T-cell (primary cell): ENCODE data around the gene SPATS2. TPM values are rescaled to one million over a fixed set of nuclear protein-coding genes. Genes with fewer than 3 reads are reported as not detected.
"Not testable (repeated sequence)": the region's sequence is repeated elsewhere in the genome, so short reads cannot be mapped to it uniquely, and the experiment has no call there.

ENCODE experiments used
- ATAC-seq, 4 experiments: fragments of 200-7000 bp in 3 of 4; fragments of 150-1000 bp in 1 of 4; cut with Tn5 transposase; replicated peaks in 1 of 4; 1 replicate in 3 of 4; 2 replicates in 1 of 4; pipeline ENCODE4 v1.10.0; 2021; ENCODE audit warnings: moderate library complexity in 3 of 4, mild to moderate bottlenecking in 2 of 4, moderate number of reproducible peaks in 1 of 4
- CTCF ChIA-PET, 2 donors: fragments of 300-600 bp; sonication (Branson Sonifier 250); formaldehyde crosslinking; loops; one replicate each; lab custom pipeline; 2022; ENCODE audit warnings: antibody characterized with exemption in 2 of 2; lab: Charles Lee
- POLR2A ChIA-PET, 2 donors: fragments of 300-600 bp; sonication (Branson Sonifier 250); formaldehyde crosslinking; loops; one replicate each; lab custom pipeline; 2022; ENCODE audit warnings: antibody characterized with exemption in 2 of 2; lab: Charles Lee
- DNase-seq, 35 experiments: peaks; one replicate each; pipeline versions ENCODE4 v3.0.0 to v3.0.0-alpha.2; 2013 to 2023
- H3K27ac ChIP-seq: one replicate; pipeline ENCODE4 v1.5.1; 2013; ENCODE audit warnings: low read length
- H3K27me3 ChIP-seq, 2 experiments: replicated peaks in 1 of 2; 1 replicate in 1 of 2; 2 replicates in 1 of 2; pipeline versions ENCODE4 v1.6.1 to v1.7.0; 2013; ENCODE audit warnings: low read length in 1 of 2, mixed read lengths in 1 of 2; ENCODE audit not compliant: control insufficient read depth in 2 of 2, insufficient read depth in 2 of 2; ENCODE audit errors: extremely low read depth in 1 of 2
- H3K36me3 ChIP-seq, 2 donors: 1 replicate in 1 of 2; 2 replicates in 1 of 2; pipeline versions ENCODE4 v1.6.1 to v1.7.0; 2013; ENCODE audit warnings: low read length in 1 of 2; ENCODE audit not compliant: control insufficient read depth in 2 of 2, insufficient read depth in 1 of 2; ENCODE audit errors: extremely low read depth in 1 of 2
- H3K4me1 ChIP-seq, 2 experiments: 1 replicate in 1 of 2; 2 replicates in 1 of 2; pipeline versions ENCODE4 v1.6.1 to v1.7.0; 2013; ENCODE audit warnings: low read length in 2 of 2, mixed read lengths in 1 of 2; ENCODE audit not compliant: insufficient read depth in 2 of 2, control insufficient read depth in 1 of 2; ENCODE audit errors: extremely low read depth in 1 of 2
- H3K4me3 ChIP-seq, 2 donors: 1 replicate in 1 of 2; 2 replicates in 1 of 2; pipeline versions ENCODE4 v1.5.1 to v1.7.0; 2013; ENCODE audit warnings: mild to moderate bottlenecking in 2 of 2, low read length in 1 of 2, moderate library complexity in 1 of 2; ENCODE audit not compliant: control insufficient read depth in 1 of 2; ENCODE audit errors: extremely low read depth in 1 of 2
- H3K9me3 ChIP-seq: 2 replicates; pipeline ENCODE4 v1.7.0; 2013
- H3K27ac Mint-ChIP-seq, 2 donors: one replicate each; pipeline ENCODE4 v1.8.0; 2020 to 2021; ENCODE audit warnings: mild to moderate bottlenecking in 2 of 2, mixed read lengths in 2 of 2
- H3K27me3 Mint-ChIP-seq, 2 donors: one replicate each; pipeline ENCODE4 v1.8.0; 2021 to 2022; ENCODE audit warnings: mixed read lengths in 2 of 2
- H3K36me3 Mint-ChIP-seq: one replicate; pipeline ENCODE4 v1.8.0; 2021; ENCODE audit warnings: mixed read lengths
- H3K4me1 Mint-ChIP-seq, 3 donors: one replicate each; pipeline ENCODE4 v1.8.0; 2020 to 2022; ENCODE audit warnings: mixed read lengths in 3 of 3, mild to moderate bottlenecking in 1 of 3
- H3K4me3 Mint-ChIP-seq, 3 donors: one replicate each; pipeline ENCODE4 v1.8.0; 2020 to 2022; ENCODE audit warnings: mild to moderate bottlenecking in 3 of 3, mixed read lengths in 3 of 3, moderate library complexity in 3 of 3
- H3K9me3 Mint-ChIP-seq, 3 donors: one replicate each; pipeline ENCODE4 v1.8.0; 2020 to 2022; ENCODE audit warnings: mixed read lengths in 3 of 3
- WGBS: methylation state at CpG from one replicate; pipeline ENCODE4 v1.1.5; 2013; ENCODE audit warnings: missing lambda C conversion rate; ENCODE audit not compliant: insufficient coverage; 5-methylcytosine and 5-hydroxymethylcytosine counted together
- total RNA-seq, 35 experiments: library from RNA in 6 of 35; stranded (reverse) in 6 of 35; fragments of 120-200 nt in 1 of 35; gene quantifications; one replicate each; pipeline versions ENCODE4 v1.2.1 to v1.2.4 and lab custom pipeline; 2013 to 2026

SPATS2 gene
- total RNA-seq, 5 donors from 2014 or later (not counting 1 experiment from before 2014, with no cell fraction given): 5.4 to 11.4 (median 7.4) TPM

DNA sequence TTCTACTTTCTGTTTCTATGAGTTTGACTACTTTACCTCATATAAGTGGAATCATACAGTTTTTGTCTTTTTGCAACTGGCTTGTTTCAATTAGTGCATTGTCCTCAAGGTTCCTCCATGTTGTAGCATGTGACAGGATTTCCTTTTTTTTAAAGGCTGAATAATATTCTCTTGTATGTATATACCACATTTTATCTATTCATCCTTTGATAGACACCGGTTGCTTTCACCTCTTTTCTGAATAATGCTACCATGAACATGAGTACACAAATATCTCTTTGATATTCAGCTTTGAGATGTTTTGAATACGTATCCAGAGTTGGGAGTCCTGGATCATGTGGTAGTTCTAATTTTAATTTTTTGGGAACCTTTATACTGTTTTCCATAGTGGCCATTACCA is 65.4 kb downstream of the SPATS2 start:
- Histone ChIP-seq H3K4me3 (no peak overlapping the region), H3K4me1 (no peaks in the 10 kb centered on the region), H3K36me3 (no peaks in the 10 kb centered on the region), H3K9me3 (no peaks in the 10 kb centered on the region), H3K27ac (no peak overlapping the region), H3K27me3 (no peaks in the 10 kb centered on the region)
- CTCF ChIA-PET: interaction anchor here in 1 of 2 donors (1.2 kb wide), 1 partner anchor 11 kb away, joined by 3 read pairs; no protein-coding TSS in a partner anchor
- ATAC-seq: no peak
- Mint-ChIP-seq H3K4me3 (no peak overlapping the region), H3K27me3 (no peaks in the 10 kb centered on the region), H3K4me1 (no peaks in the 10 kb centered on the region), H3K9me3 (no peaks in the 10 kb centered on the region), H3K36me3 (no peaks in the 10 kb centered on the region), H3K27ac (no peak overlapping the region)
- POLR2A ChIA-PET: no interaction called here
- no CpG with 5 or more reads among the region's 2 CpGs for WGBS
- DNase-seq: no peak

DNA sequence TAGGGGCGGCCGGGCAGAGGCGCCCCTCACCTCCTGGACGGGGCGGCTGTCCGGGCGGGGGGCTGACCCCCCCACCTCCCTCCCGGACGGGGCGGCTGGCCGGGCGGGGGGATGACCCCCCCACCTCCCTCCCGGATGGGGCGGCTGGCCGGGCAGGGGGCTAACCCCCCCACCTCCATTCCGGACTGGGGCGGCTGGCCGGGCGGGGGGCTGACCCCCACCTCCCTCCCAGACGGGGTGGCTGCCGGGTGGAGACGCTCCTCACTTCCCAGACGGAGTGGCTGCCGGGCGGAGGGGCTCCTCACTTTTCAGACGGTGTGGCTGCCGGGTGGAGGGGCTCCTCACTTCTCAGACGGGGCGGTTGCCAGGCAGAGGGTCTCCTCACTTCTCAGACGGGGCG is 69.5 kb downstream of the SPATS2 start:
- H3K27ac Mint-ChIP-seq, H3K4me3 ChIP-seq, DNase-seq, POLR2A ChIA-PET, H3K9me3 ChIP-seq, H3K27ac ChIP-seq, H3K27me3 ChIP-seq, H3K4me1 ChIP-seq, CTCF ChIA-PET, H3K27me3 Mint-ChIP-seq, H3K9me3 Mint-ChIP-seq, H3K36me3 ChIP-seq, H3K4me3 Mint-ChIP-seq, H3K4me1 Mint-ChIP-seq, H3K36me3 Mint-ChIP-seq, ATAC-seq: not testable (repeated sequence)
- 90% methylated on average over 2 of the region's 31 CpGs for WGBS

DNA sequence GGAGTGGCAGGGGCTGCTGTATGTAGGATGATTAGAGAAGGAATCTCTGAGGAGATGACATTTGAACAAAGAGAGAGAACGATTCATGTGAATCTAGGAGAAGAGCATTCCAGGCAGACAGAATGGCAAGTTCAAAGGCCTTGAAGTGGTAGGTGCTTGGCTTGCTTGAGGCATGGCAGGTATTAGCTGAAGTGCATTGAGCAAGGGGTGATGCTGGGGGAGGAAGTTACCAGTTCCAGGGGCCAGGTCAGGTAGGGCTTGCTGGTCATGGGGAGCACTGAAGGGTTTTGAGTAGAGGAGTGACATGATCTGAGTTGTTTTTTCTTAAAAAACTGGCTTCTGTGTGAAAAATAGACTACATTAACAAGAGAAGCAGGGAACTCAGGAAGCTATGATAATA is 71.8 kb downstream of the SPATS2 start:
- H3K4me1 ChIP-seq: no peaks in the 10 kb centered on the region
- H3K36me3 ChIP-seq: no peaks in the 10 kb centered on the region
- DNase-seq (no peak), ATAC-seq (no peak)
- H3K9me3 Mint-ChIP-seq: no peaks in the 10 kb centered on the region
- H3K27me3 ChIP-seq: no peaks in the 10 kb centered on the region
- H3K27me3 Mint-ChIP-seq: no peaks in the 10 kb centered on the region
- H3K27ac Mint-ChIP-seq: no peak overlapping the region
- H3K9me3 ChIP-seq: no peaks in the 10 kb centered on the region
- POLR2A ChIA-PET: no interaction called here
- peaks cover 0 to 8% (median 0%) of the 10 kb centered on the region in 3 donors for H3K4me1 Mint-ChIP-seq
- CTCF ChIA-PET: interaction anchor here in 1 of 2 donors (0.6 kb wide), 1 partner anchor 60 kb away, joined by 7 read pairs; no protein-coding TSS in a partner anchor
- H3K4me3 Mint-ChIP-seq: no peak overlapping the region
- 82% methylated on average over 1 of the region's 1 CpG for WGBS
- no peak overlapping the region for H3K27ac ChIP-seq
- no peak overlapping the region for H3K4me3 ChIP-seq
- peaks cover 3% of the 10 kb centered on the region for H3K36me3 Mint-ChIP-seq

DNA sequence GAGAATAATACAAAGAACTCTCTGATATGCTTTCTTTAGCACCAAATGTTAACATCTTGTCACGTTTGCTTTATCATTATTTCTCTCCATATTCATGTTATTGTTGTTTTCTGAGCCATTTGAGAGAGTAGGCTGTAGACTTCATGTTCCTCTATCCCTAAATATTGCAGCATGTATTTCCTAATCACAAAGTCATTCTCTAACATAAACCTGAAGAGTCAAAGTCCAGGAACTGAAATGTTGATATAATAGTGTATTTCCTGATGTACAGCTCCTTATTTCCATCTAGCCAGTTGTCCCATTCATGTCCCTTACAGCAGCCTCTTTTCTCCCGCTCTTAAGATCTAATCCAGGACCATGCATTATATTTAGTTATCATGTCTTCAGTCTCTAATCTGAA is 72.8 kb downstream of the SPATS2 start:
- ChIA-PET CTCF (no interaction called here), POLR2A (interaction anchor here in 1 of 2 donors (0.6 kb wide), 1 partner anchor 27 kb away, joined by 4 read pairs; no protein-coding TSS in a partner anchor)
- Histone ChIP-seq H3K27me3 (no peaks in the 10 kb centered on the region), H3K4me3 (no peak overlapping the region), H3K4me1 (no peaks in the 10 kb centered on the region), H3K27ac (no peak overlapping the region), H3K36me3 (no peaks in the 10 kb centered on the region), H3K9me3 (no peaks in the 10 kb centered on the region)
- WGBS: 100% methylated on average over 1 of the region's 2 CpGs
- H3K27ac Mint-ChIP-seq: no peak overlapping the region
- no peak overlapping the region for H3K4me3 Mint-ChIP-seq
- no peaks in the 10 kb centered on the region for H3K27me3 Mint-ChIP-seq
- no peak for DNase-seq
- peaks cover 3% of the 10 kb centered on the region for H3K36me3 Mint-ChIP-seq
- ATAC-seq: no peak
- H3K9me3 Mint-ChIP-seq: no peaks in the 10 kb centered on the region
- H3K4me1 Mint-ChIP-seq: peaks cover 0 to 8% (median 0%) of the 10 kb centered on the region in 3 donors

DNA sequence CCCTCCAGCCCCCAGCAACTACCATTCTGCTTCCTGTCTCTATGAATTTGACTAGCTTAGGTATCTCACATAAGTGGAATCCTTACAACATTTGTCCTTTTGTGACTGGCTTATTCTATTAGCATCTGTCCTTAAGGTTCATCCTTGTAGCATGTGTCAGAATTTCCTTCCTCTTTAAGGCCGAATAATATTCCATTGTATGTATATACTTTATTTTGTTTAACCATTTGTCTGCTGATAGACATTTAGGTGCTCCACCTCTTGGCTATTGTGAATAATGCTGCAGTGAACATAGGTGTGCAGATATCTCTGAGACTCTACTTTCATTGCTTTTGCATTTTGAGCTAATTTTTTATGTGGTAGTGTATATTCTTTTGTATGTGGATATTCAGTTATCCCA is 75.7 kb downstream of the SPATS2 start:
- peaks cover 3% of the 10 kb centered on the region for H3K36me3 Mint-ChIP-seq
- no peaks in the 10 kb centered on the region for H3K27me3 Mint-ChIP-seq
- ChIA-PET CTCF (interaction anchor here in 1 of 2 donors (0.7 kb wide), 1 partner anchor 19 kb away, joined by 9 read pairs; no protein-coding TSS in a partner anchor), POLR2A (interaction anchor here in 1 of 2 donors (0.6 kb wide), 1 partner anchor 30 kb away, joined by 11 read pairs; no protein-coding TSS in a partner anchor)
- WGBS: no CpG with 5 or more reads among the region's 1 CpG
- Histone ChIP-seq H3K27ac (no peak overlapping the region), H3K9me3 (no peaks in the 10 kb centered on the region), H3K4me3 (no peak overlapping the region), H3K36me3 (no peaks in the 10 kb centered on the region), H3K4me1 (no peaks in the 10 kb centered on the region), H3K27me3 (no peaks in the 10 kb centered on the region)
- no peak overlapping the region for H3K27ac Mint-ChIP-seq
- H3K4me3 Mint-ChIP-seq: no peak overlapping the region
- DNase-seq: no peak
- H3K9me3 Mint-ChIP-seq: no peaks in the 10 kb centered on the region
- no peak for ATAC-seq
- H3K4me1 Mint-ChIP-seq: peaks cover 0 to 8% (median 0%) of the 10 kb centered on the region in 3 donors

DNA sequence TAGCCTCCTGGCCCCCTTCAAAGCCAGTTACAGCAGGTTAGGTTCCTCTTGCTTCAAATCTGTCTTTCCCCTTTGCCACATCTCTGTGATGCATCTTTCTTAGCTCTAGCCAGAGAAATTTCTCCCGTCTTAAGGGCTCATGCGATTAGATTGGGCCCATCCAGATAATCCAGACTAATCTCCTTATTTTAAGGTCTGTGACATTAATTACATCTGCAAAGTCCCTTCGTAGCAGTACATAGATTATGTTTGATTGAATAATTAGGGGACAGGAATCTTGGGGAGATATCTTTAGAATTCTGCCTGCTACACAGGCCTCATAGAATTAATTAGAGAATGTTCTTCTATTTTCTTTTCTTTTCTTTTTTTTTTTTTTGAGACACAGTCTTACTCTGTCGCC is 79.3 kb downstream of the SPATS2 start:
- Histone ChIP-seq H3K9me3 (no peaks in the 10 kb centered on the region), H3K4me1 (no peaks in the 10 kb centered on the region), H3K4me3 (no peak overlapping the region), H3K27ac (no peak overlapping the region), H3K27me3 (no peaks in the 10 kb centered on the region), H3K36me3 (no peaks in the 10 kb centered on the region)
- no peaks in the 10 kb centered on the region for H3K27me3 Mint-ChIP-seq
- ATAC-seq (no peak), DNase-seq (no peak)
- CTCF ChIA-PET: no interaction called here
- H3K36me3 Mint-ChIP-seq: peaks cover 6% of the 10 kb centered on the region
- 100% methylated on average over 1 of the region's 4 CpGs for WGBS
- H3K9me3 Mint-ChIP-seq: no peaks in the 10 kb centered on the region
- POLR2A ChIA-PET: no interaction called here
- no peak overlapping the region for H3K4me3 Mint-ChIP-seq
- H3K27ac Mint-ChIP-seq: no peak overlapping the region
- H3K4me1 Mint-ChIP-seq: peaks cover 0 to 9% (median 2%) of the 10 kb centered on the region in 3 donors
